HUES64 (cell line): ENCODE data around the gene JADE2.
"Not testable (repeated sequence)": the region's sequence is repeated elsewhere in the genome, so short reads cannot be mapped to it uniquely, and the experiment has no call there.

Source experiments
- H3K27ac ChIP-seq: 2 replicates; pipeline ENCODE4 v1.7.0; 2013; ENCODE audit warnings: low read depth, low read length, inconsistent platforms
- H3K27me3 ChIP-seq: 2 replicates; pipeline ENCODE4 v1.6.1; 2013; ENCODE audit warnings: mild to moderate bottlenecking, low read length; ENCODE audit not compliant: insufficient read depth
- H3K36me3 ChIP-seq: 2 replicates; pipeline ENCODE4 v1.6.1; 2013; ENCODE audit warnings: mild to moderate bottlenecking, low read length; ENCODE audit not compliant: insufficient read depth
- H3K4me1 ChIP-seq: 2 replicates; pipeline ENCODE4 v1.6.1; 2013; ENCODE audit warnings: mild to moderate bottlenecking, low read length, moderate library complexity; ENCODE audit not compliant: insufficient read depth
- H3K4me3 ChIP-seq: 2 replicates; pipeline ENCODE4 v1.5.1; 2013; ENCODE audit warnings: mild to moderate bottlenecking, low read length, moderate library complexity
- H3K9ac ChIP-seq: 2 replicates; pipeline ENCODE4 v1.6.1; 2013; ENCODE audit warnings: mild to moderate bottlenecking, low read depth, low read length
- H3K9me3 ChIP-seq: 2 replicates; pipeline ENCODE4 v1.6.1; 2013; ENCODE audit warnings: low read depth, low read length; ENCODE audit not compliant: insufficient read depth
- WGBS: fragments of 150-250, 120-280 bp; methylation state at CpG from one replicate; pipeline ENCODE4 v1.1.7; 2013; ENCODE audit warnings: missing lambda C conversion rate; 5-methylcytosine and 5-hydroxymethylcytosine counted together

JADE2 gene

GRCh38 chr5:134583766-134584165, 58.3 kb downstream of the JADE2 start:
- peaks cover 20% of the 10 kb centered on the region for H3K36me3 ChIP-seq
- H3K27ac ChIP-seq = no peak overlapping the region
- 75% methylated on average over 2 of the region's 2 CpGs for WGBS
- no peak overlapping the region for H3K4me3 ChIP-seq
- H3K27me3 ChIP-seq = no peaks in the 10 kb centered on the region
- peaks cover 3% of the 10 kb centered on the region; the same call in 1 of the 2 replicates for H3K4me1 ChIP-seq
- no peak overlapping the region for H3K9ac ChIP-seq
- H3K9me3 ChIP-seq = no peaks in the 10 kb centered on the region

- Histone ChIP-seq H3K36me3 (peaks cover 11% of the 10 kb centered on the region), H3K27me3 (no peaks in the 10 kb centered on the region), H3K27ac (no peak overlapping the region), H3K9me3 (no peaks in the 10 kb centered on the region), H3K4me3 (no peak overlapping the region), H3K9ac (no peak overlapping the region), H3K4me1 (peaks cover 3% of the 10 kb centered on the region; the same call in 1 of the 2 replicates)
- WGBS = 84% methylated on average over 3 of the region's 3 CpGs
Measured at GRCh38 chr5:134584662-134585061, 59.2 kb downstream of the JADE2 start.

GRCh38 chr5:134585966-134586365, 60.5 kb downstream of the JADE2 start:
- Histone ChIP-seq H3K4me3 (no peak overlapping the region), H3K27me3 (no peaks in the 10 kb centered on the region), H3K4me1 (peaks cover 5% of the 10 kb centered on the region; the same call in 1 of the 2 replicates), H3K36me3 (peaks cover under 1% of the 10 kb centered on the region; the same call in 1 of the 2 replicates), H3K9ac (no peak overlapping the region), H3K9me3 (no peaks in the 10 kb centered on the region), H3K27ac (no peak overlapping the region)
- WGBS = 90% methylated on average over 2 of the region's 2 CpGs

DNA sequence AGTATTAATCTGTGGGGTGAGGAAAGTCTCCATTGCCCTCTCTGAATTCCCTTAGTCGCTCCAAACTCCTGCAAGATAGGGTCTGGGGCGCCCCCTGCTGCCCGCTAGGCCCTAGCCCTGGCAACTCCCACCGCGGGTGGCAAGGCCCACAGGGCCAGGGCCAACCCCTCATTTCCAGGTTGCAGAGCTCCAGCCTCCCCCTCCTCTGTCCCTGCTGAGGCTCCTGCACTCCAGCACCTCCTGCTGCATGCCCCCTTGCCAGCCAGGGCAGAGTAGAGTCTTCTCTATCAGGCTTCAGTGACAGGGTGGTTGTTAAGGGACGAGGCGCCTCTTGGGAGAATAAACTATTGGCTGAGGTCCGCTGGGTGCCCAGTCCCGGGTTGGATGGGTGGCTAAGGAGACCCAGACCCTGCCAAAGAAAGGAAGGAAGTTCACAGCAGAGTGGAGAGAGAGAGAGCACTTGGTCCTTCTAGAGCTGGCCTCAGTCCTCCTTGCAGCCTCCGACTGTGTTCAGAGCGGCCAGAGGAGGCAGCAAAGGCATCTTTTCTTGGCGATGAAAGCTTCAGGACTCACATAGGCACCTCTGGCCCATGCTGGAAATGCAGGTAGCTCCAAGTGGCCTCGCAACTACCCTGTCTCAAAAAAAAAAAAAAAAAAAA, 61.5 kb downstream of the JADE2 start:
- Histone ChIP-seq H3K9ac (peak overlapping the region; percentile 29; the same call in 1 of the 2 replicates), H3K27me3 (no peaks in the 10 kb centered on the region), H3K4me1 (peaks cover 15% of the 10 kb centered on the region), H3K4me3 (0 out of 2 replicates have a peak overlapping the region, but pooled peaks have one; percentile 23), H3K9me3 (no peaks in the 10 kb centered on the region), H3K27ac (peak overlapping the region; percentile 57; the same call in 1 of the 2 replicates), H3K36me3 (no peaks in the 10 kb centered on the region)
- WGBS = 22% methylated on average over 12 of the region's 13 CpGs

GRCh38 chr5:134590992-134591659, 65.7 kb downstream of the JADE2 start:
- no peak overlapping the region; the same call in 1 of the 2 replicates for H3K27ac ChIP-seq
- no peaks in the 10 kb centered on the region for H3K36me3 ChIP-seq
- H3K27me3 ChIP-seq = no peaks in the 10 kb centered on the region
- H3K9me3 ChIP-seq = no peaks in the 10 kb centered on the region
- H3K4me1 ChIP-seq = peaks cover 29% of the 10 kb centered on the region
- no peak overlapping the region for H3K9ac ChIP-seq
- WGBS = 83% methylated on average over 5 of the region's 5 CpGs
- no peak overlapping the region for H3K4me3 ChIP-seq

DNA sequence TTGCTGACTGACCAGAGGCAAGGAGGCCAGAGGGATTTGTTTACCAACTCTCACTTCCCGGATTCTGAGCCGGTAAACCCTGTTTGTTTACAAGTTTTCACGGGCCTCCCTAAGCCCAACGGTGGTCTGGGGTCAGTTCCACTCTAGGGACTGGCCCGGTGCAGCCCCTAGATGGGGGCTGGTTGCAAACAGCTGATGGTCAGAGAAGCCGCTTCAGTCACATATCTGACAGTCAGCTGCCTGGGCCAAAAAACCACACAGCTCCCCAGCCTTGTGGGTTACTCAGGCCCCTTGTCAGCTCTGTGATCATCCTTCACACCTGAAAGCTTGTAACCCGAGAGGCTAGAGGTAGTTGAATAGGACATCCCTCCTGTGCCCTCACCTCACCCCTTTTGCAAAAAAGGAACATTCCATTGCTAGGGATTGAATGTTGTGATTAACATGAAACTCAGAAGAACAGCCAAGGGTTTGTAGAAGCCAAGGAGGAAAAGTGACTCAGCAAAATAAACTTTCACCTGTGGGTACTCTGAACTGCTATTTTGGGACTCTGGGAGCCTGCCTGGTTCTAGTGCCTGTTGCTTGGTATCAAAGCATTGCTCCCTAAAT, 66.8 kb downstream of the JADE2 start:
- Histone ChIP-seq H3K36me3 (no peaks in the 10 kb centered on the region), H3K27me3 (no peaks in the 10 kb centered on the region), H3K9me3 (no peaks in the 10 kb centered on the region), H3K27ac (peak overlapping the region; percentile 90; the same call in 1 of the 2 replicates), H3K9ac (peak overlapping the region; percentile 43), H3K4me1 (peaks cover 26% of the 10 kb centered on the region), H3K4me3 (peak overlapping the region; percentile 8; the same call in 1 of the 2 replicates)
- WGBS = 31% methylated on average over 7 of the region's 7 CpGs

DNA sequence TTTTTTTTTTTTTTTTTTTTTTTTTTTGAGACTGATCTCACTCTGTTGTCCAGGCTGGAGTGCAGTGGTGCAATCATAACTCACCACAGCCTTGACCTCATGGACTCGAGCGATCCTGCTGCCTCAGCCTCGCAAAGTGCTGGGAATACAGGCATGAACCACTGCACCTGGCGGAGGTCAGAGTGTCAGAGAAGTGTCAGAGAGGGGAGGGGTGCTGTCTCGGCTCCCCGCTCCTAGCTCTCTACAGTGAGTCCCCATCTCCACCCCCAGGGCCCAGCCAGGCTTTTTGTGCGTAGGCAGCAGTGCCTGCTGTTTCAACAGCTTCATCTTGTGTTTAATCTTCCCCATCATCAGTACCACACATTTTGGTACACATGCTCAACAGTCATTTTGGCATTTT, 68.9 kb downstream of the JADE2 start:
- Histone ChIP-seq H3K4me3 (no peak overlapping the region), H3K9ac (no peak overlapping the region), H3K36me3 (no peaks in the 10 kb centered on the region), H3K27me3 (no peaks in the 10 kb centered on the region), H3K4me1 (peaks cover 30% of the 10 kb centered on the region), H3K9me3 (no peaks in the 10 kb centered on the region), H3K27ac (no peak overlapping the region)
- 92% methylated on average over 7 of the region's 7 CpGs for WGBS

GRCh38 chr5:134594797-134595457, 69.5 kb downstream of the JADE2 start:
- H3K27me3 ChIP-seq = no peaks in the 10 kb centered on the region
- 86% methylated on average over 3 of the region's 3 CpGs for WGBS
- H3K9ac ChIP-seq = no peak overlapping the region
- no peak overlapping the region for H3K27ac ChIP-seq
- H3K36me3 ChIP-seq = no peaks in the 10 kb centered on the region
- no peaks in the 10 kb centered on the region for H3K9me3 ChIP-seq
- peaks cover 30% of the 10 kb centered on the region for H3K4me1 ChIP-seq
- no peak overlapping the region for H3K4me3 ChIP-seq

DNA sequence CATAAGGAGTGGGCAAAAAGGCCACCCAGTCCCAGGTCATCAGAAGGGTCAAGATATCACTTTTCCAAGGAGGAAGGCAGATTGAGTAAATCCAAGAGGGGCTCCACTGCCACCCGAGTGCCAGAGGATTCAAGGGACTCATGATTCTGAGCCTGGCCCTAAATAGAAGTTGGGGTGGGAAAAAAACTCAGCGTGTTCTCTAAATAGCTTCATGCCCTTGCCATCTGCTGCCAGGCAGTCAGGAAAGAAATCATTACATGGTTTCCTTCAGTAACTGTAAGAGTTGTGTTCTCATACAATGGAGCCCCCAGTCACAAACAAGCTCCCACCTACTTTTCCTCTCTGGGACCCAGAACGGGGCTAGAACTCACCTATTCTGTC, 70.0 kb downstream of the JADE2 start:
- no peak overlapping the region for H3K4me3 ChIP-seq
- WGBS = 93% methylated on average over 3 of the region's 3 CpGs
- no peaks in the 10 kb centered on the region for H3K36me3 ChIP-seq
- no peak overlapping the region for H3K9ac ChIP-seq
- no peaks in the 10 kb centered on the region for H3K27me3 ChIP-seq
- no peaks in the 10 kb centered on the region for H3K9me3 ChIP-seq
- peaks cover 30% of the 10 kb centered on the region for H3K4me1 ChIP-seq
- H3K27ac ChIP-seq = no peak overlapping the region

DNA sequence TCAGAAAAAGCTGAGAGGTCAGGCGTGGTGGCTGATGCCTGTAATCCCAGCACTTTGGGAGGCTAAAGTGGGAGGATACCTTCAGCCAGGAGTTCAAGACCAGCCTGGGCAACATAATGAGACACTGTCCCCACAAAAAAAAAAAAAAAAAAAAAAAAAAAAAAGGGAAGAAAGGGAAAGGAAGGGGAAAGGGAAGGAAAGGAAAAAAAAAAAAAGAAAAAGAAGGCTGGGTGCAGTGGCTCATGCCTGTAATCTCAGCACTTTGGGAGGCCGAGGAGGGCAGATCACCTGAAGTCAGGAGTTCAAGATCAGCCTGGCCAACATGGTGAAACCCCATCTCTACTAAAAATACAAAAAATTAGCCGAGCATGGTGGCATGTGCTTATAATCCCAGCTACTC, 74.3 kb downstream of the JADE2 start:
- H3K27me3 ChIP-seq, H3K27ac ChIP-seq, H3K4me1 ChIP-seq, H3K4me3 ChIP-seq, H3K9ac ChIP-seq, H3K9me3 ChIP-seq: not testable (repeated sequence)
- 96% methylated on average over 3 of the region's 3 CpGs for WGBS
- peaks cover 12% of the 10 kb centered on the region for H3K36me3 ChIP-seq

DNA sequence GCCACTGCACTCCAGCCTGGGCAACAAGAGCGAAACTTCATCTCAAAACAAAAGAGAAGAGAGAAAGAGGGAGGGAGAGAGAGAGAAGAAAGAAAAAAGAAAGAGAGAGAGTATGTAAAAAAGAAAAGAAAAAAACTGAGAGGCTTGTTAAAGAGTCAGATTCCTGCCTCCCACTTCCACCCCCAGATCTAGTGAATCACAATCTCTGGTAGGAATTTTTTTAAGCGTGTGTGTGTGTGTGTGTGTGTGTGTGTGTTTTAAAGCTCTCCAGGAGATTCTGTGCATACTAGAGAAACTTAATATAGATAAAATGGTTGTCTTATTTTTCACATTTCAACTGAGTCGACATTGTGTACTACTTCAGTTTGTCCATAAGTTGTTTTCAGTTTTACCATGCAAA, 75.1 kb downstream of the JADE2 start:
- Histone ChIP-seq H3K9ac (no peak overlapping the region), H3K27ac (no peak overlapping the region), H3K9me3 (no peaks in the 10 kb centered on the region), H3K4me3 (no peak overlapping the region), H3K27me3 (no peaks in the 10 kb centered on the region), H3K36me3 (peaks cover 20% of the 10 kb centered on the region), H3K4me1 (0 out of 2 replicates have a peak, but pooled peaks cover 4% of the 10 kb centered on the region)
- WGBS = 96% methylated on average over 2 of the region's 3 CpGs
